GM19438 (cell line): ENCODE results near the gene ZSCAN5B.
"Not testable (repeated sequence)": the region's sequence is repeated elsewhere in the genome, so short reads cannot be mapped to it uniquely, and the experiment has no call there.

Experiments
- ATAC-seq: cut with Tn5 transposase; IDR thresholded peaks from one replicate; pipeline ENCODE4 v1.9.1; 2021; ENCODE audit warnings: low read depth; ENCODE audit not compliant: unreplicated experiment

Gene ZSCAN5B

GRCh38 chr19:56197646-56198045, at the start of gene ZSCAN5B:
Gene ZSCAN5B, minus strand, starts transcription at chr19:56197783. Its CDS starts 4,731 bp downstream, at chr19:56193052.
- not testable (repeated sequence) for ATAC-seq

- not testable (repeated sequence) for ATAC-seq
Observed at GRCh38 chr19:56245764-56246163, 48.2 kb upstream of the ZSCAN5B start.

GRCh38 chr19:56245121-56245740, 47.6 kb upstream of the ZSCAN5B start:
- no peak for ATAC-seq

- no peak for ATAC-seq
Observed at GRCh38 chr19:56223481-56223880, 25.9 kb upstream of the ZSCAN5B start.

- ATAC-seq = no peak
Observed at GRCh38 chr19:56222901-56223300, 25.3 kb upstream of the ZSCAN5B start.

- ATAC-seq = no peak
Observed at GRCh38 chr19:56221851-56222250, 24.3 kb upstream of the ZSCAN5B start.

GRCh38 chr19:56221442-56221841, 23.9 kb upstream of the ZSCAN5B start:
- ATAC-seq = not testable (repeated sequence)

- no peak for ATAC-seq
Observed at GRCh38 chr19:56218961-56219360, 21.4 kb upstream of the ZSCAN5B start.

GRCh38 chr19:56217039-56217949, 19.7 kb upstream of the ZSCAN5B start:
- ATAC-seq = no peak

- ATAC-seq = no peak
Observed at GRCh38 chr19:56211718-56212117, 14.1 kb upstream of the ZSCAN5B start.

GRCh38 chr19:56210036-56210435, 12.5 kb upstream of the ZSCAN5B start:
- ATAC-seq = not testable (repeated sequence)

- ATAC-seq = no peak
Observed at GRCh38 chr19:56209091-56209490, 11.5 kb upstream of the ZSCAN5B start.

GRCh38 chr19:56207581-56207980, 10.0 kb upstream of the ZSCAN5B start:
- not testable (repeated sequence) for ATAC-seq

- no peak for ATAC-seq
Observed at GRCh38 chr19:56201973-56202372, 4.4 kb upstream of the ZSCAN5B start, which contains the start of gene ZSCAN5C. Gene ZSCAN5C, plus strand, starts transcription at chr19:56202273. Its CDS starts 3,641 bp downstream, at chr19:56205914.

- no peak for ATAC-seq
Observed at GRCh38 chr19:56199687-56200086, 2.1 kb upstream of the ZSCAN5B start.

GRCh38 chr19:56193981-56194640, 3.5 kb downstream of the ZSCAN5B start:
- ATAC-seq = no peak

GRCh38 chr19:56191711-56192110, 5.9 kb downstream of the ZSCAN5B start:
- ATAC-seq = no peak

GRCh38 chr19:56191115-56191514, 6.5 kb downstream of the ZSCAN5B start:
- ATAC-seq = no peak

GRCh38 chr19:56189785-56190184, 7.8 kb downstream of the ZSCAN5B start:
- no peak for ATAC-seq

- no peak for ATAC-seq
Observed at GRCh38 chr19:56177564-56178243, 19.9 kb downstream of the ZSCAN5B start.

GRCh38 chr19:56176881-56177280, 20.7 kb downstream of the ZSCAN5B start:
- ATAC-seq = no peak
